Testis (tissue), 3 donors: ENCODE data around the gene PGF. TPM values are rescaled to one million over a fixed set of nuclear protein-coding genes. Genes with fewer than 3 reads are reported as not detected.

Experiments
- DNase-seq: peaks from one replicate; pipeline ENCODE4 v3.0.0-alpha.2; 2019
- H3K27ac ChIP-seq, 2 donors: fragments of 200-600 bp; sonication (generic); one replicate each; pipeline ENCODE4 v1.5.1; 2019
- H3K27me3 ChIP-seq: fragments of 200-600 bp; sonication (generic); one replicate; pipeline ENCODE4 v1.5.1; 2019
- H3K36me3 ChIP-seq: fragments of 200-600 bp; sonication (generic); one replicate; pipeline ENCODE4 v1.5.1; 2017; ENCODE audit warnings: low read depth; ENCODE audit errors: missing control alignments
- H3K4me1 ChIP-seq: fragments of 200-600 bp; sonication (generic); one replicate; pipeline ENCODE4 v1.5.1; 2019
- H3K4me3 ChIP-seq, 2 donors: fragments of 200-600 bp; sonication (generic); one replicate each; pipeline ENCODE4 v1.5.1; 2017 to 2019
- H3K9me3 ChIP-seq: fragments of 200-600 bp; sonication (generic); one replicate; pipeline ENCODE4 v1.5.1; 2017
- CTCF ChIP-seq, 3 experiments: fragments of 450-650 bp in 2 of 3; fragments of 200-600 bp in 1 of 3; sonication (generic) in 1 of 3; IDR thresholded peaks; one replicate each; pipeline ENCODE4 v1.5.1; 2016 to 2019; ENCODE audit warnings: antibody characterized with exemption in 3 of 3, mild to moderate bottlenecking in 2 of 3, moderate library complexity in 1 of 3
- POLR2A ChIP-seq: fragments of 450-650 bp; IDR thresholded peaks from one replicate; pipeline ENCODE4 v1.6.1; 2017; ENCODE audit warnings: antibody characterized with exemption, mild to moderate bottlenecking, moderate library complexity
- WGBS, 2 donors: methylation state at CpG; one replicate each; pipeline ENCODE4 v1.1.5; 2018; 5-methylcytosine and 5-hydroxymethylcytosine counted together
- intact Hi-C: fragments of 100-400 bp; cut with DNase I; formaldehyde crosslinking; loops from one replicate; pipeline ENCODE4 v1.15.1; 2023; ENCODE audit warnings: low total_unique reads
- polyA plus RNA-seq: library from polyadenylated mRNA; stranded (reverse); fragments of 350-450 nt; fragmentation: Illumina TruSeq; extraction: RNeasy Lipid Tissue Mini Kit (QIAGEN cat#74804); gene quantifications from one replicate; pipeline ENCODE4 v1.2.3, GENCODE V29; 2014; ENCODE audit warnings: low read depth, low replicate concordance; ENCODE audit not compliant: insufficient read depth
- total RNA-seq, 2 donors: library from RNA; depleted of rRNA; stranded (reverse); fragments of >200 nt; gene quantifications; one replicate each; pipeline ENCODE4 v1.2.3, GENCODE V29; 2016

Gene PGF
- total and polyA plus RNA-seq, 3 donors from 2014 or later, result 5.4 to 11.5 (median 6.5) TPM

GRCh38 chr14:74963705-74964271 is 8.4 kb upstream of the PGF start:
- H3K27me3 ChIP-seq, result no peaks in the 10 kb centered on the region
- no peak for DNase-seq
- 43 to 70% methylated on average over 8 to 9 of the region's 9 CpGs for WGBS, 2 donors

GRCh38 chr14:74963178-74963704 is 7.8 kb upstream of the PGF start:
- intact Hi-C loops, result no loop called here
- 71 to 77% methylated on average over 10 to 12 of the region's 12 CpGs for WGBS, 2 donors
- Histone ChIP-seq H3K4me3 (no peak overlapping the region), H3K4me1 (no peaks in the 10 kb centered on the region), H3K27me3 (no peaks in the 10 kb centered on the region), H3K27ac (no peak overlapping the region), H3K36me3 (no peaks in the 10 kb centered on the region), H3K9me3 (no peaks in the 10 kb centered on the region)
- no peak for DNase-seq
- TF ChIP-seq POLR2A, result no peak
- no peak for TF ChIP-seq CTCF (IDR thresholded peaks at IDR 0.05)

More at GRCh38 chr14:74963705-74964271, 8.4 kb upstream of the PGF start:
- H3K36me3 ChIP-seq, result no peaks in the 10 kb centered on the region
- intact Hi-C loops, result no loop called here
- H3K4me3 ChIP-seq, result no peak overlapping the region
- H3K27ac ChIP-seq, result no peak overlapping the region
- no peak for TF ChIP-seq POLR2A
- no peak for TF ChIP-seq CTCF (IDR thresholded peaks at IDR 0.05)
- no peaks in the 10 kb centered on the region for H3K4me1 ChIP-seq
- no peaks in the 10 kb centered on the region for H3K9me3 ChIP-seq

- WGBS, 2 donors, result 80 to 86% methylated on average over 8 of the region's 8 CpGs
- no peak for DNase-seq
Observed at GRCh38 chr14:74962493-74962892, 7.1 kb upstream of the PGF start.

DNA sequence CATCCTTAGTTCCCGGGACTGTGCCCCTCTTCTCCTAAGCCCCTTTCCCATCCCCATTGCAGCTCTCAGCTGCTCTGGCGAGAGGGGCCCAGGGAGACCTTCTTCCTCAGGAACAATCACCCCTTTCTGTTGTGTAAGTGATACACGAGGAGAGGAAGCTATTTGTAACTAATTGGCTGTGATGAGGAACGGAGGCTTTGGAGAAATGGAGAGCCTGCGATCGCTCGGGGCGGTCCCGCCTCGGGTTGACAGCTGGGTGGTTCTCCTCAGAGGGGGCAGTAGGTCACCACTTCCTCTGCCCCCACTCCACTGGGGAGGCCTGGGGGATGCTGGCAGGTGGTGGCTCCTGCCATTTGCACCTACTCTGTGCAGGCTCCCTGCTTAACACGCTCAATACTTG is 6.6 kb upstream of the PGF start:
- 80 to 94% methylated on average over 11 of the region's 11 CpGs for WGBS, 2 donors
- no peaks in the 10 kb centered on the region for H3K27me3 ChIP-seq
- no peaks in the 10 kb centered on the region for H3K4me1 ChIP-seq
- no peak for DNase-seq
- intact Hi-C loops, result no loop called here
- no peaks in the 10 kb centered on the region for H3K9me3 ChIP-seq
- TF ChIP-seq POLR2A (no peak), CTCF (IDR thresholded peaks at IDR 0.05) (no peak)
- no peak overlapping the region for H3K27ac ChIP-seq
- no peak overlapping the region for H3K4me3 ChIP-seq
- H3K36me3 ChIP-seq, result no peaks in the 10 kb centered on the region

More at GRCh38 chr14:74962493-74962892, 7.1 kb upstream of the PGF start:
- H3K4me1 ChIP-seq, result no peaks in the 10 kb centered on the region
- no peaks in the 10 kb centered on the region for H3K27me3 ChIP-seq
- intact Hi-C loops, result no loop called here
- no peak overlapping the region for H3K27ac ChIP-seq
- TF ChIP-seq POLR2A, result no peak
- TF ChIP-seq CTCF (IDR thresholded peaks at IDR 0.05), result no peak
- H3K9me3 ChIP-seq, result no peaks in the 10 kb centered on the region
- no peaks in the 10 kb centered on the region for H3K36me3 ChIP-seq
- H3K4me3 ChIP-seq, result no peak overlapping the region
